Activated effector memory CD4-positive, alpha-beta T cell treated with anti-CD3 and anti-CD28 coated beads, Interleukin-2, amount 50 U/mL, for 16 hours (primary cell): ENCODE measurements around the gene ZNF48.
A peak's percentile ranks its signal among the peaks of the same experiment; 100 is the strongest.

Experiments
- DNase-seq: peaks from one replicate; pipeline ENCODE4 v3.0.0-alpha.2; 2020

Gene ZNF48

GRCh38 chr16:30407804-30408534 lies 12.7 kb downstream of the ZNF48 start:
- DNase-seq: no peak

- DNase-seq: peak; percentile 98
Measured at GRCh38 chr16:30409125-30410060, 14.2 kb downstream of the ZNF48 start.

- no peak for DNase-seq
Measured at GRCh38 chr16:30413112-30413806, 18.0 kb downstream of the ZNF48 start.

- no peak for DNase-seq
Measured at GRCh38 chr16:30414159-30414558, 18.9 kb downstream of the ZNF48 start.

GRCh38 chr16:30416047-30416603 lies 20.9 kb downstream of the ZNF48 start:
- no peak for DNase-seq

- DNase-seq: no peak
Measured at GRCh38 chr16:30416624-30417528, 21.7 kb downstream of the ZNF48 start.

GRCh38 chr16:30417529-30418349 lies 22.5 kb downstream of the ZNF48 start:
- peak; percentile 95 for DNase-seq

- no peak for DNase-seq
Measured at GRCh38 chr16:30418350-30419181, 23.3 kb downstream of the ZNF48 start.

- no peak for DNase-seq
Measured at GRCh38 chr16:30421010-30421409, 25.8 kb downstream of the ZNF48 start.

GRCh38 chr16:30428055-30428454 lies 32.8 kb downstream of the ZNF48 start:
- no peak for DNase-seq

GRCh38 chr16:30429418-30429677 lies 34.1 kb downstream of the ZNF48 start:
- DNase-seq: no peak

- peak; percentile 98 for DNase-seq
Measured at GRCh38 chr16:30429678-30430427, 34.6 kb downstream of the ZNF48 start, which contains the start of gene DCTPP1. Gene DCTPP1 (minus strand): TSS chr16:30430030. CDS start chr16:30429980, 50 bp downstream.

GRCh38 chr16:30430428-30430970 lies 35.3 kb downstream of the ZNF48 start:
- DNase-seq: no peak

- DNase-seq: peak; percentile 78
Measured at GRCh38 chr16:30434852-30435251, 39.6 kb downstream of the ZNF48 start.

GRCh38 chr16:30437511-30438046 lies 42.4 kb downstream of the ZNF48 start:
- no peak for DNase-seq

- no peak for DNase-seq
Measured at GRCh38 chr16:30438835-30439234, 43.6 kb downstream of the ZNF48 start.

- no peak for DNase-seq
Measured at GRCh38 chr16:30439720-30440348, 44.6 kb downstream of the ZNF48 start.

GRCh38 chr16:30443631-30444030 lies 48.4 kb downstream of the ZNF48 start:
- DNase-seq: no peak
